ENCODE results near the gene CNN2.

CNN2 gene

DNA sequence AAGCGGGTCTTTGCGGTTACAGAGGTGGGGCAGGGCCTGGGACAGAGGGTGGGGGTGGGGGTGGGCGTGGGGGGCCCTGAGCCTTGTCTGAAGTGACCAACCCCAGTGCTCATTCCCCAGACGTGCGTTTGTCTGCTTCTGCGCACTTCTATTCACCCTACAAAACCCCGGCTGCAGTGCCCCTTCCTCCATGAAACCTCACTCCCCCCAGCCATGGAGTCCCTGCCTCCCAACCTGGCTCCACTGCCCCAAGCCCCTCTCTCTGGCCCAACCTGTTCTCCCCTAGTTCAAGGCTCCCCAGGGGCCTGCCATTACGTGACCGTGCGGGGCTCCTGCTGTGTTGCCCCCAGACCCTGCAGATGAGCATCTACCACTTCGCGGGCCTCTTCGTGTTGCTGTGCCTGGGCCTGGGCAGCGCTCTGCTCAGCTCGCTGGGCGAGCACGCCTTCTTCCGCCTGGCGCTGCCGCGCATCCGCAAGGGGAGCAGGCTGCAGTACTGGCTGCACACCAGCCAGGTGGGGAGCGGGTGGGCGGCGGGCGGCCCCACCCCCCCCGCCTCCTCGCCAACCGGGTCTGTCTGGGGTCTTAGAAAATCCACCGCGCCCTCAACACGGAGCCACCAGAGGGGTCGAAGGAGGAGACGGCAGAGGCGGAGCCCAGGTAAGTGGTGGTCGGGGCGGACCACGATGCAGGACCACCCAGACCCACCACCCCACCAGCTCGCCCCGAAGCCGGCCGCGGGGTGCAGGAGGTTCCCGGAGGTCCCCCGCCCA is 18.0 kb upstream of the CNN2 start:
- DNase-seq (ENCODE audit: low read depth): no peak
- TF ChIP-seq, protein P1, sequence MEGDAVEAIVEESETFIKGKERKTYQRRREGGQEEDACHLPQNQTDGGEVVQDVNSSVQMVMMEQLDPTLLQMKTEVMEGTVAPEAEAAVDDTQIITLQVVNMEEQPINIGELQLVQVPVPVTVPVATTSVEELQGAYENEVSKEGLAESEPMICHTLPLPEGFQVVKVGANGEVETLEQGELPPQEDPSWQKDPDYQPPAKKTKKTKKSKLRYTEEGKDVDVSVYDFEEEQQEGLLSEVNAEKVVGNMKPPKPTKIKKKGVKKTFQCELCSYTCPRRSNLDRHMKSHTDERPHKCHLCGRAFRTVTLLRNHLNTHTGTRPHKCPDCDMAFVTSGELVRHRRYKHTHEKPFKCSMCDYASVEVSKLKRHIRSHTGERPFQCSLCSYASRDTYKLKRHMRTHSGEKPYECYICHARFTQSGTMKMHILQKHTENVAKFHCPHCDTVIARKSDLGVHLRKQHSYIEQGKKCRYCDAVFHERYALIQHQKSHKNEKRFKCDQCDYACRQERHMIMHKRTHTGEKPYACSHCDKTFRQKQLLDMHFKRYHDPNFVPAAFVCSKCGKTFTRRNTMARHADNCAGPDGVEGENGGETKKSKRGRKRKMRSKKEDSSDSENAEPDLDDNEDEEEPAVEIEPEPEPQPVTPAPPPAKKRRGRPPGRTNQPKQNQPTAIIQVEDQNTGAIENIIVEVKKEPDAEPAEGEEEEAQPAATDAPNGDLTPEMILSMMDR (conservative IDR thresholded peaks at IDR 0.05; ENCODE audit: low read length): no peak

DNA sequence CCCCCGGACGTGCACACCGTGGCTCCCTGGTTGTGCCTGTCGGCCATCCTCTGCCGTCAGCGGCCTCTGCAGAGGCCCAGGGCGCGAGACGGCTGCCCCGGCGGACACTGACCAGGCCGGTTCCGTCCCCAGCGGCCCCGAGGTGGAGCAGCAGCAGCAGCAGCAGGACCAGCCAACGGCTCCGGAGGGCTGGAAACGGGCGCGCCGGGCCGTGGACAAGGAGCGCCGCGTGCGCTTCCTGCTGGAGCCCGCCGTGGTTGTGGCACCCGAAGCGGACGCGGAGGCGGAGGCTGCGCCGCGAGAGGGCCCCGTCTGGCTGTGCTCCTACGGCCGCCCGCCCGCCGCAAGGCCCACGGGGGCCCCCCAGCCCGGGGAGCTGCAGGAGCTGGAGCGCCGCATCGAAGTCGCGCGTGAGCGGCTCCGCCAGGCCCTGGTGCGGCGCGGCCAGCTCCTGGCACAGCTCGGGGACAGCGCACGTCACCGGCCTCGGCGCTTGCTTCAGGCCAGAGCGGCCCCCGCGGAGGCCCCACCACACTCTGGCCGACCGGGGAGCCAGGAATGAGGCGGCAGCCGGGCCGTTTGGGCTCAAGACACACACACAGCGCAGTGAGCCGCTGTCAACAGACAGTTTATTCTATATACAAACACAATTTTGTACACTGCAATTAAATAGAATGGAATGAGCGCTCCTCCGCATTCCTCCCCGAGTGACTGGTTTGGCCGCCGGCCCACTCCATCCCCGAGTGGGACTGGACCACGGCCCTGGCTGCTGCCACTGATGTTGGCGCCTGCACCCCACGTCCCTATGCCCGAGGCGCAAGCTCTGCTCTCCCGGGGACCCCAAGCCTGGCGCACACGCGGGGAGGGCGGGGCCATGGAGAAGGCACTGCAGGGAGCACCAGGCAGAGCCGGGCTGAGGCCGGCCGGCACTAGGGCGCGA is 17.1 kb upstream of the CNN2 start:
- H3K4me3 ChIP-seq (ENCODE audit: low read length): no peak overlapping the region
- DNase-seq (ENCODE audit: low read depth): no peak
- TF ChIP-seq, protein P1 (conservative IDR thresholded peaks at IDR 0.05; ENCODE audit: low read length): no peak

More for the DNA sequence above, 18.0 kb upstream of the CNN2 start:
- no peak overlapping the region for H3K4me3 ChIP-seq (ENCODE audit: low read length)

DNA sequence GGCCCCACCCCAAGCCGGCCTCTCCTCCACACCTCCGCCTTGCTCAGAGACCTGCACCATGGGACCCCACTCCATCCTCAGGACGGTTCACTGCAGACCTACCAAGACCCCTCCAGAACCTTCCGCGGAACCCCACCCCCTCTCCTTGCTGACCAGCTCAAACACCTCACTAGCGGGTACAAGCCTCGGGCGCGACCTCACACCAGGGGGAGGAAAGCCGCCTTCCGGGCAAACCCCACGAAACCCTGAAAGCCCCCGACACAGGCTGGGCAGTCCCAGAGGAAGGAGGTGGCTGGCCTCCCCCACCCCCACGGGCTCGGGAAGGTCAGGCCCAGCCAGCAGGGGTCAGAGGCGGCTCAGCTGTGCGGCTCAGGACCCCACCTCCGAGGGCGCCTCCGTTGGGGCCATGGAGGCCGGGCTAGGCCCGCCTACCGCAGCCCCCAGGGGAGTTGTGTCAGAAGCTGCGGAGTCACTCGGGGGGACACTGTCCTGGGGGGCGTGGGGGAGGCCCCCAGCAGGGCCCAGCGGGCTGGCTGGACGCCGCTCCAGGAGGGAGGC is 16.3 kb upstream of the CNN2 start:
- H3K4me3 ChIP-seq (ENCODE audit: low read length): no peak overlapping the region
- TF ChIP-seq, protein P1 (conservative IDR thresholded peaks at IDR 0.05; ENCODE audit: low read length): no peak
- DNase-seq (ENCODE audit: low read depth): no peak

DNA sequence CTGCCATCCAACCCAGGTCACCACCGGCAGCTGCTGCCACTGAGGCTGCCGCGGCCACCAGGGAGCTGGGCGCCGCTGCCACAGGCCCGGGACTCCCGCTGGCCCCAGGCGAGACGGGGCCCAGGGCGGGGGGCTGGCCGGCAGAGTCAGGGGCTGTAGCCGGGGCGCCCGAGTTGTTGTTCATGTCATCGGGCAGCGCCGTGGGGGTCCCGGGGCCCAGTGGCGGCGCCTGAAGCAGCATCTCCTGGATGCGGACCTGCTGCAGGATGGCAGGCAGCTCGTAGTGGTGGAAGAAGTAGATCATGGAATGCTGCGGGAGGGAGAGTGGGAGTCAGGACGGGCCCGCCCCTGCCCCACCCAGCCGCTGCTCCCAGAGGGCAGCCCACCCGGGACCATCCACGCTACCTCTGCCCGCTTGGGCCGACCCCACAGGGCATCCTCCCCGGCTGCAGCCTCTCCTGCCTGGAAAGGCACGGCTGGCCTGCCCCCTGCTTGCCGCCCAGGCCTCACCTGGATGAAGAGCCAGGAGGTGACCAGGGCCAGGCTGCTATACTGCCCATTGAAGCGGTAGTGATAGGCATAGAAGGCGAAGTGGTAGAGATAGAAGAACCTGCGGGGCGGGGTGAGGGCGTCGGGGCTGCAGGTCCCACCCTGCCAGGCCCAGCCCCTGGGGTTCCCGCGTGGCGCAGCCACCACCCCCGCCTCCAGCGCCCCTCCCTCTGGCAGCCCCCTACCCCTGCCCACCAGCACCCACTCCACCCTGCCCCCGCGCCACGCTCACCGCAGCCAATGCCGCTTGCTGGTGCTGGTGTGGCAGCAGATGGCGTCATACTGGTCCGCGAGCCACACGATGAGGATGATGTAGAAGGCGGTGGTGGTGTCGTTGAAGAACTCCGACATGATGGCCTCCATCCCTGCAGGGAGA is 15.6 kb upstream of the CNN2 start:
- no peak overlapping the region for H3K4me3 ChIP-seq (ENCODE audit: low read length)
- DNase-seq (ENCODE audit: low read depth): no peak
- TF ChIP-seq, protein P1 (conservative IDR thresholded peaks at IDR 0.05; ENCODE audit: low read length): no peak

DNA sequence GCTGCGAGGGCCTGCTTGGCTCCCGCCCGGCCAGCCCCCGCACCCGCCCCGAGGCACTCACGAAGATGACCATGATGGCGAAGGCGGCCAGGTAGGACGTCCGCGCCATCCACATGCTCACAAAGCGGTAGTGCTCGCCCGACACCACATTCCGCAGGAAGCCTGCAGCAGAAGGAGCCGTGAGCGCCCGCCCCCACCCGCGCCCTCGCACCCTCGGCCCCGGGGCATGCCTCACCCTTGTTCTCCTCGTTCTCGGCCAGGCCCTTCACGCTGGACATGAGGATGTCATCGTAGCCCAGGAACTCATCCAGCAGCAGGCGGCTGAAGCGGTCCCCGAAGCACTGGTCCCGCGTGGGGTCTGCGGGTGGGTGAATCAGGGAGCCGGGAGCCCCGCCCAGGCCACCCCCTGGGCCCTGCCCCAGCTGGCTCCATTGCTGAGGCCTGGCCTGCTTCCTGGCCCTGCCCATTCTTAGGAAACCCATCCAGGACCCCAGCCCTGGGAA is 14.5 kb upstream of the CNN2 start:
- H3K4me3 ChIP-seq (ENCODE audit: low read length): no peak overlapping the region
- TF ChIP-seq, protein P1 (conservative IDR thresholded peaks at IDR 0.05; ENCODE audit: low read length): no peak
- no peak for DNase-seq (ENCODE audit: low read depth)

DNA sequence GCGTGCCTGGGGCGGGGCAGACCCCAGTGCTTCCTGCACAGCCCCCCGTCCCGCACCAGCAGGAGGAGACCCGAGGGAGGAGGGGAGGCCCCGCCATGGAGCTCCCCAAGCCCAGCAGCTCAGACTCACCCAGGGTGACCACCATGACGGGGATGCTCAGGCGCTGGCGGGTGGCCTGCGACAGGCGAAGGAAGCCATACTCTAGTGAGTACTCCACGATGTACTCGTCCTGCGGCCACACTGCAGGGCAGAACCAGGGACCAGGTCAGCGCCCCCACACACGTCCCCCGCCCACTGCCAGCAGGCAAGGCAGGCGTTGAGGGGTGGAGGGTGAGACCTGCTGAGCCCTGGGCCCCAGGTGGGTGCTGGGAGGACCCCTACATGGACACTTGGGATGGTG is 14.1 kb upstream of the CNN2 start:
- H3K4me3 ChIP-seq (ENCODE audit: low read length): no peak overlapping the region
- DNase-seq (ENCODE audit: low read depth): no peak
- TF ChIP-seq, protein P1 (conservative IDR thresholded peaks at IDR 0.05; ENCODE audit: low read length): no peak
